K562 (cell line): Measurements from ENCODE around the gene RPS10. TPM values are rescaled to one million over a fixed set of nuclear protein-coding genes. Genes with fewer than 3 reads are reported as not detected.

ENCODE experiments used
- FOXK2 ChIP-seq, 2 experiments: fragments of 450-650 bp; IDR thresholded peaks in 1 of 2; conservative IDR thresholded peaks in 1 of 2; 2 replicates each; pipeline ENCODE4 v1.6.1; 2016; ENCODE audit warnings: low read depth in 2 of 2, mild to moderate bottlenecking in 1 of 2
- HCFC1 ChIP-seq: IDR thresholded peaks from 2 replicates; pipeline ENCODE4 v1.6.1; 2012; ENCODE audit warnings: low read depth, low read length, improper control_type of control experiment
- HDAC1 ChIP-seq, 2 experiments: fragments of 450-650 bp; IDR thresholded peaks; 2 replicates each; pipeline ENCODE4 v1.6.1; 2016 to 2017; ENCODE audit warnings: inconsistent platforms in 1 of 2, mild to moderate bottlenecking in 1 of 2, moderate library complexity in 1 of 2
- KAT7 ChIP-seq: sonication (generic); formaldehyde crosslinking; IDR thresholded peaks from 2 replicates; pipeline ENCODE4 v1.8.0; 2022; ENCODE audit warnings: missing genetic modification reagents, mild to moderate bottlenecking, borderline replicate concordance
- MTF1 ChIP-seq: fragments of 250-450 bp; sonication (Bioruptor Pico); IDR thresholded peaks from 2 replicates; pipeline ENCODE4 v1.9.0; 2021; ENCODE audit warnings: moderate library complexity, mild to moderate bottlenecking, inconsistent platforms, borderline replicate concordance
- POLR2AphosphoS5 ChIP-seq: IDR thresholded peaks from 2 replicates; pipeline ENCODE4 v1.6.1; 2011; ENCODE audit warnings: mild to moderate bottlenecking, low read depth, low read length, moderate library complexity; ENCODE audit not compliant: control insufficient read depth, insufficient read depth
- PRMT5 ChIP-seq: sonication (generic); formaldehyde crosslinking; IDR thresholded peaks from 2 replicates; pipeline ENCODE4 v1.5.0; 2020; ENCODE audit warnings: missing genetic modification reagents
- PRPF4 ChIP-seq: fragments of 200-400 bp; formaldehyde crosslinking; IDR thresholded peaks from one replicate; pipeline ENCODE4 v1.6.1; 2017; ENCODE audit warnings: low read length, low read depth, mild to moderate bottlenecking; ENCODE audit not compliant: insufficient read depth, poor library complexity, severe bottlenecking
- SAFB2 ChIP-seq: fragments of 200-400 bp; formaldehyde crosslinking; IDR thresholded peaks from 2 replicates; pipeline ENCODE4 v1.6.1; 2018; ENCODE audit warnings: borderline replicate concordance, low read length, low read depth, moderate library complexity; ENCODE audit not compliant: severe bottlenecking
- SMAD3 ChIP-seq: fragments of 450-650 bp; formaldehyde crosslinking; conservative IDR thresholded peaks from 2 replicates; pipeline ENCODE4 v1.4.0; 2020; ENCODE audit warnings: mild to moderate bottlenecking
- SMARCE1 ChIP-seq: fragments of 450-650 bp; IDR thresholded peaks from 2 replicates; pipeline ENCODE4 v1.7.1; 2016; ENCODE audit warnings: mild to moderate bottlenecking
- SOX6 ChIP-seq: fragments of 450-650 bp; IDR thresholded peaks from 2 replicates; pipeline ENCODE4 v1.6.1; 2014; ENCODE audit warnings: mild to moderate bottlenecking
- SUPT5H ChIP-seq: fragments of 450-650 bp; IDR thresholded peaks from 2 replicates; pipeline ENCODE4 v1.6.1; 2016
- TAF1 ChIP-seq: IDR thresholded peaks from 2 replicates; pipeline ENCODE4 v1.6.1; 2011; ENCODE audit warnings: mild to moderate bottlenecking, low read length, moderate library complexity; ENCODE audit not compliant: insufficient read depth, control insufficient read depth, severe bottlenecking; ENCODE audit errors: extremely low read depth
- U2AF2 ChIP-seq: fragments of 200-400 bp; formaldehyde crosslinking; optimal IDR thresholded peaks from 2 replicates; pipeline ENCODE3; 2017; ENCODE audit warnings: low read depth, mild to moderate bottlenecking, low read length
- ZNF253 ChIP-seq: fragments of 250-450 bp; sonication (Bioruptor Pico); conservative IDR thresholded peaks from 2 replicates; pipeline ENCODE4 v1.6.1; 2021; ENCODE audit warnings: mild to moderate bottlenecking
- polyA plus RNA-seq, 8 experiments: library from polyadenylated mRNA; depleted of rRNA in 4 of 8; stranded (reverse) in 5 of 8; unstranded in 3 of 8; fragments of >200 nt; fragmentation: Nextera tagmentation in 2 of 8; fragmentation: Illumina TruSeq in 1 of 8; extraction: Ambion mirVana in 2 of 8; extraction: Trizol in 1 of 8; gene quantifications; 2 replicates each; pipeline versions ENCODE4 v1.2.1 to v1.2.3, GENCODE V29; 2011 to 2014; ENCODE audit warnings: inconsistent platforms in 1 of 8, missing spikeins in 1 of 8
- total RNA-seq, 7 experiments: library from RNA; depleted of rRNA in 6 of 7; stranded (reverse); fragments of >200 nt in 6 of 7; fragmentation: Illumina TruSeq in 2 of 7; extraction: Trizol in 2 of 7; gene quantifications; 2 replicates each; pipeline versions ENCODE4 v1.2.1 to v1.2.3, GENCODE V29; 2011 to 2021; ENCODE audit warnings: low replicate concordance in 1 of 7
- TF ChIP-seq, protein P1 (sequence below): fragments of 450-650 bp; formaldehyde crosslinking; IDR thresholded peaks from 2 replicates; pipeline ENCODE4 v1.4.0; 2022; ENCODE audit warnings: missing genetic modification characterization
- TF ChIP-seq, protein P2 (sequence below): fragments of 450-650 bp; IDR thresholded peaks from 2 replicates; pipeline ENCODE4 v1.6.1; 2016; ENCODE audit warnings: borderline replicate concordance
- TF ChIP-seq, protein P3 (sequence below): sonication (generic); formaldehyde crosslinking; IDR thresholded peaks from 2 replicates; pipeline ENCODE4 v1.4.0; 2020; ENCODE audit warnings: mild to moderate bottlenecking, missing genetic modification reagents
- TF ChIP-seq, protein P4 (sequence below): fragments of 450-650 bp; IDR thresholded peaks from 2 replicates; pipeline ENCODE4 v1.6.1; 2016; ENCODE audit warnings: antibody characterized with exemption

The RPS10 gene
- total and polyA plus RNA-seq, 9 of the 15 experiments (the other 6 are each of a cell fraction or from before 2014, with no cell fraction given), result 2,680 to 5,251 (median 3,876) TPM

DNA sequence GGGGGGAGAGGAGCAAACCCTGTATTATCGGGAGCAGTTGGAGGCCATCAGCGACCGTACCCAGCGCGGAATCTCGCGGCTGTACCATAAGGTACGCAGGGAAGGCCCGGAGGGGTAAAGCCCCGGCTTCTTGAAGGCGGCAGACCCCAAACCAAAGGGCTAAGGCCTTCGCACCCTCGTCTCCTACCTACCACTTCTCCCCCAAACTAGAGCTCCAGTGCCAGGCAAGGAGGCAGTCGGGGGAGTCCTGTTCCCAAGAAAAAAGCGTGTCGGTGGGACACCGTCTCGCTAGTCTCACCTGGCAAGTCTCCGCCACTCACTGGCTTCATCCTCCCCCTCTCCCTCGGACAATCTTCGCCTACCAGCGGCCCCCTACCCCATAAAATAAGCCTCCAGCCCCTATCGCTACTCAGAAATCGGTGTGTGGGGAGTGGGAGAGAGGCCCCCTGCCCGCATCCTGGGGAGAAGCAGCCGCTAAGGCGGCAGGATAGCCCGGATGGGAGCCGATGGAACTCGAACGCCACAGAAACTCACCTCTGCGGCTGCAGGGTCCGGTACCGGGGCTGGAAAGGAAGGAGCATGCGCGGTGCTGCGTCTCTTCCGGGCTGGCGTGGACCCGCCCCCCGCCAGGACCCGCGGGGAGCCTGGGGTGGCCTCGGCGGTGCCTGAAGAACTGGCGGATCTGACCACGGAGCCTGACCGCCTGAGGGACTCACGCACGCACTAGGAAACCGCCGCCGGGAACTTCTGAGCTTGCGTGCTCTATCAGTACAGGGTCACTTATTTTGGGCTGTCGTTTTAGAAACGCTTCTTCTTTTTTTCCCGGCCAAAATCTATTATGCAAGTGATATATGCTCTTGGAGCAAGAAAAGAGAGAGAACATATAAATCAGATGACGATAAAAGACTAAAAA lies at the start of gene RPS10 (continued):
- peak; percentile 96 for TF ChIP-seq POLR2AphosphoS5
- TF ChIP-seq U2AF2, result no peak
- TF ChIP-seq SMARCE1, result no peak
- no peak for TF ChIP-seq ZNF253 (CRISPR knock-in tag)
- no peak for TF ChIP-seq SMAD3
- TF ChIP-seq, protein P1, sequence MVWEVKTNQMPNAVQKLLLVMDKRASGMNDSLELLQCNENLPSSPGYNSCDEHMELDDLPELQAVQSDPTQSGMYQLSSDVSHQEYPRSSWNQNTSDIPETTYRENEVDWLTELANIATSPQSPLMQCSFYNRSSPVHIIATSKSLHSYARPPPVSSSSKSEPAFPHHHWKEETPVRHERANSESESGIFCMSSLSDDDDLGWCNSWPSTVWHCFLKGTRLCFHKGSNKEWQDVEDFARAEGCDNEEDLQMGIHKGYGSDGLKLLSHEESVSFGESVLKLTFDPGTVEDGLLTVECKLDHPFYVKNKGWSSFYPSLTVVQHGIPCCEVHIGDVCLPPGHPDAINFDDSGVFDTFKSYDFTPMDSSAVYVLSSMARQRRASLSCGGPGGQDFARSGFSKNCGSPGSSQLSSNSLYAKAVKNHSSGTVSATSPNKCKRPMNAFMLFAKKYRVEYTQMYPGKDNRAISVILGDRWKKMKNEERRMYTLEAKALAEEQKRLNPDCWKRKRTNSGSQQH (CRISPR knock-in tag), result peak; percentile 78; the same call in 1 of the 2 replicates
- peak; percentile 97 for TF ChIP-seq TAF1
- TF ChIP-seq, protein P2, sequence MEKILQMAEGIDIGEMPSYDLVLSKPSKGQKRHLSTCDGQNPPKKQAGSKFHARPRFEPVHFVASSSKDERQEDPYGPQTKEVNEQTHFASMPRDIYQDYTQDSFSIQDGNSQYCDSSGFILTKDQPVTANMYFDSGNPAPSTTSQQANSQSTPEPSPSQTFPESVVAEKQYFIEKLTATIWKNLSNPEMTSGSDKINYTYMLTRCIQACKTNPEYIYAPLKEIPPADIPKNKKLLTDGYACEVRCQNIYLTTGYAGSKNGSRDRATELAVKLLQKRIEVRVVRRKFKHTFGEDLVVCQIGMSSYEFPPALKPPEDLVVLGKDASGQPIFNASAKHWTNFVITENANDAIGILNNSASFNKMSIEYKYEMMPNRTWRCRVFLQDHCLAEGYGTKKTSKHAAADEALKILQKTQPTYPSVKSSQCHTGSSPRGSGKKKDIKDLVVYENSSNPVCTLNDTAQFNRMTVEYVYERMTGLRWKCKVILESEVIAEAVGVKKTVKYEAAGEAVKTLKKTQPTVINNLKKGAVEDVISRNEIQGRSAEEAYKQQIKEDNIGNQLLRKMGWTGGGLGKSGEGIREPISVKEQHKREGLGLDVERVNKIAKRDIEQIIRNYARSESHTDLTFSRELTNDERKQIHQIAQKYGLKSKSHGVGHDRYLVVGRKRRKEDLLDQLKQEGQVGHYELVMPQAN, result peak; percentile 88
- TF ChIP-seq HDAC1 (IDR thresholded peaks at IDR 0.05), result peak; percentile 39 to 92; a peak in 2 of 4 replicates
- TF ChIP-seq KAT7 (CRISPR knock-in tag), result no peak; the same call in 1 of the 2 replicates
- TF ChIP-seq MTF1 (CRISPR knock-in tag), result no peak
- TF ChIP-seq, protein P3, sequence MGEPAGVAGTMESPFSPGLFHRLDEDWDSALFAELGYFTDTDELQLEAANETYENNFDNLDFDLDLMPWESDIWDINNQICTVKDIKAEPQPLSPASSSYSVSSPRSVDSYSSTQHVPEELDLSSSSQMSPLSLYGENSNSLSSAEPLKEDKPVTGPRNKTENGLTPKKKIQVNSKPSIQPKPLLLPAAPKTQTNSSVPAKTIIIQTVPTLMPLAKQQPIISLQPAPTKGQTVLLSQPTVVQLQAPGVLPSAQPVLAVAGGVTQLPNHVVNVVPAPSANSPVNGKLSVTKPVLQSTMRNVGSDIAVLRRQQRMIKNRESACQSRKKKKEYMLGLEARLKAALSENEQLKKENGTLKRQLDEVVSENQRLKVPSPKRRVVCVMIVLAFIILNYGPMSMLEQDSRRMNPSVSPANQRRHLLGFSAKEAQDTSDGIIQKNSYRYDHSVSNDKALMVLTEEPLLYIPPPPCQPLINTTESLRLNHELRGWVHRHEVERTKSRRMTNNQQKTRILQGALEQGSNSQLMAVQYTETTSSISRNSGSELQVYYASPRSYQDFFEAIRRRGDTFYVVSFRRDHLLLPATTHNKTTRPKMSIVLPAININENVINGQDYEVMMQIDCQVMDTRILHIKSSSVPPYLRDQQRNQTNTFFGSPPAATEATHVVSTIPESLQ (CRISPR knock-in tag), result peak; percentile 63; the same call in 1 of the 2 replicates
- TF ChIP-seq, protein P4, sequence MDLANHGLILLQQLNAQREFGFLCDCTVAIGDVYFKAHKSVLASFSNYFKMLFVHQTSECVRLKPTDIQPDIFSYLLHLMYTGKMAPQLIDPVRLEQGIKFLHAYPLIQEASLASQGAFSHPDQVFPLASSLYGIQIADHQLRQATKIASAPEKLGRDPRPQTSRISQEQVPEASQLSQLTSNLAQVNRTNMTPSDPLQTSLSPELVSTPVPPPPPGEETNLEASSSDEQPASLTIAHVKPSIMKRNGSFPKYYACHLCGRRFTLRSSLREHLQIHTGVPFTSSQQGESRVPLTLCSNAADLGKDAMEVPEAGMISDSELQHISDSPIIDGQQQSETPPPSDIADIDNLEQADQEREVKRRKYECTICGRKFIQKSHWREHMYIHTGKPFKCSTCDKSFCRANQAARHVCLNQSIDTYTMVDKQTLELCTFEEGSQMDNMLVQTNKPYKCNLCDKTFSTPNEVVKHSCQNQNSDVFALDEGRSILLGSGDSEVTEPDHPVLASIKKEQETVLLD, result peak; percentile 55
- TF ChIP-seq SUPT5H, result peak; percentile 99
- peak; percentile 38 for TF ChIP-seq PRPF4
- 0 out of 4 replicates have a peak, but pooled peaks of 1 of the 2 experiments have one; percentile 24 for TF ChIP-seq FOXK2 (conservative IDR thresholded peaks at IDR 0.05 in 1 of 2, IDR thresholded peaks at IDR 0.05 in 1 of 2; ENCODE audit: low read depth in 2 of 2)
- TF ChIP-seq PRMT5 (CRISPR knock-in tag), result no peak
- TF ChIP-seq SAFB2, result no peak
- peak; percentile 67 for TF ChIP-seq HCFC1
- TF ChIP-seq SOX6, result peak; percentile 64
